ENCODE measurements around the gene MATN4. TPM values are rescaled to one million over a fixed set of nuclear protein-coding genes. Genes with fewer than 3 reads are reported as not detected.

MATN4 gene
- total and polyA plus RNA-seq, 2 of the 4 experiments (the other 2 are of a cell fraction), result 0.12 TPM; not detected in 1

DNA sequence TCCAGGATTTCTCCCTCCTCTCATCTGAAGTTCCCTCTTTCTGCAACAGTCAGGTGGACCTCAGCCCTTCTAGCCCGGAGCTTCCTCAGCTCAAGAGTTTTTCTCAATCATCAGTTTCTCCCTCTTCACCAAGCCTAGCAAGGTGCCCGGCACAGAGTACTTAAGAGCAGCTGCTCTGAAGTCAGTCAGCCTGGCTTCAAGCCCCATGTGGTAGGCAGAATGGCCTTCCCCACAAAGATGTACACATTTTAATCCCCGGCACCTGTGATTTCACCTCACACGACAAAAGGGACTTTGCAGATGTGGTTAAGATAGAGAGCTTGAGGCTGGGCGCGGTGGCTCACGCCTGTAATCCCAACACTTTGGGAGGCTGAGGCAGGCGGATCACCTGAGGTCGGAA lies 16.6 kb downstream of the MATN4 start:
- Histone ChIP-seq H3K9ac (ENCODE audit: low read depth, low read length) (no peak overlapping the region), H3K27ac (ENCODE audit: insufficient read depth, low read length) (no peak overlapping the region), H2AK9ac (replicated peaks; ENCODE audit: low read depth, low read length, poor library complexity) (no peak overlapping the region), H4K91ac (ENCODE audit: insufficient read depth, low read depth, low read length) (no peak overlapping the region), H3K14ac (replicated peaks; ENCODE audit: low read depth, low read length) (no peak overlapping the region), H3K4ac (ENCODE audit: low read depth, low read length) (no peak overlapping the region), H3K36me3 (ENCODE audit: control insufficient read depth, insufficient read depth, low read length) (no peaks in the 10 kb centered on the region), H2BK15ac (ENCODE audit: low read depth, low read length) (no peak overlapping the region), H3K27me3 (ENCODE audit: control insufficient read depth, insufficient read depth, low read length) (peaks cover 27% of the 10 kb centered on the region), H2AFZ (replicated peaks; ENCODE audit: low read length, poor library complexity) (no peak overlapping the region), H3K4me1 (ENCODE audit: control insufficient read depth, insufficient read depth, low read length) (no peaks in the 10 kb centered on the region), H3K9me1 (ENCODE audit: insufficient read depth, low read length) (no peaks in the 10 kb centered on the region), H2BK120ac (ENCODE audit: low read depth, low read length) (no peak overlapping the region), H3K4me3 (ENCODE audit: insufficient read depth, low read depth, low read length) (no peak overlapping the region), H2BK5ac (ENCODE audit: low read depth, low read length, poor library complexity, severe bottlenecking) (no peak overlapping the region), H3K79me1 (ENCODE audit: low read depth in 1 of 2, low read length in 2 of 2) (no peaks in the 10 kb centered on the region), H3K4me2 (ENCODE audit: low read depth, low read length) (no peak overlapping the region), H2BK20ac (ENCODE audit: low read depth, low read length) (no peak overlapping the region), H4K20me1 (ENCODE audit: insufficient read depth, low read length) (no peaks in the 10 kb centered on the region), H3K56ac (ENCODE audit: extremely low read depth, insufficient read depth, low read length) (no peak overlapping the region), H4K5ac (ENCODE audit: low read depth, low read length) (no peak overlapping the region), H3K9me3 (ENCODE audit: control insufficient read depth, insufficient read depth, low read length) (no peaks in the 10 kb centered on the region; the same call in 1 of the 2 replicates), H4K8ac (ENCODE audit: low read depth in 2 of 2, low read length in 2 of 2) (no peak overlapping the region), H3K23ac (ENCODE audit: low read depth, low read length) (no peak overlapping the region), H2AK5ac (ENCODE audit: low read depth, low read length) (no peak overlapping the region), H3K18ac (ENCODE audit: low read depth, low read length) (no peak overlapping the region)
- ChIA-PET CTCF (interaction anchor here (1.1 to 3.1 kb wide), 4 partner anchors 20 to 479 kb away, joined by 3 to 19 read pairs (median 7); no protein-coding TSS in a partner anchor), POLR2A (ENCODE audit: unreplicated experiment) (no interaction called here)
- no peak for DNase-seq
- WGBS, 2 experiments (ENCODE audit: extremely low coverage in 2 of 2, insufficient read length in 1 of 2), result no CpG with 5 or more reads among the region's 9 CpGs
- intact Hi-C loops (cut with micrococcal nuclease), result loop anchor here (1.0 to 5.0 kb wide), 3 partner anchors 195 to 544 kb away; partner anchors contain the start of gene KCNK15
- in situ Hi-C loops (cut with MboI; ENCODE audit: low sequenced_read_pairs), result loop anchor here (25.0 kb wide), 1 partner anchor 179 kb away; the partner anchor contains the start of genes KCNS1, WFDC12 and WFDC5
- dilution Hi-C loops (cut with HindIII; ENCODE audit: low sequenced_read_pairs, unreplicated experiment), result no loop called here
- no peak for TF ChIP-seq RAD21 (IDR thresholded peaks at IDR 0.05; ENCODE audit: low read length)
- TF ChIP-seq NFE2L2 (IDR thresholded peaks at IDR 0.05; ENCODE audit: low read depth, low read length), result no peak
- no peak for TF ChIP-seq MAZ (IDR thresholded peaks at IDR 0.05; ENCODE audit: borderline replicate concordance, low read depth, low read length)
- TF ChIP-seq, protein P1, sequence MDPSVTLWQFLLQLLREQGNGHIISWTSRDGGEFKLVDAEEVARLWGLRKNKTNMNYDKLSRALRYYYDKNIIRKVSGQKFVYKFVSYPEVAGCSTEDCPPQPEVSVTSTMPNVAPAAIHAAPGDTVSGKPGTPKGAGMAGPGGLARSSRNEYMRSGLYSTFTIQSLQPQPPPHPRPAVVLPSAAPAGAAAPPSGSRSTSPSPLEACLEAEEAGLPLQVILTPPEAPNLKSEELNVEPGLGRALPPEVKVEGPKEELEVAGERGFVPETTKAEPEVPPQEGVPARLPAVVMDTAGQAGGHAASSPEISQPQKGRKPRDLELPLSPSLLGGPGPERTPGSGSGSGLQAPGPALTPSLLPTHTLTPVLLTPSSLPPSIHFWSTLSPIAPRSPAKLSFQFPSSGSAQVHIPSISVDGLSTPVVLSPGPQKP (IDR thresholded peaks at IDR 0.05; ENCODE audit: borderline replicate concordance, low read depth, low read length), result no peak
- no peak for TF ChIP-seq BHLHE40 (IDR thresholded peaks at IDR 0.05; ENCODE audit: low read depth, low read length)
- no peak for TF ChIP-seq RFX5 (IDR thresholded peaks at IDR 0.05; ENCODE audit: low read depth, low read length)
- no peak for TF ChIP-seq RCOR1 (IDR thresholded peaks at IDR 0.05; ENCODE audit: insufficient replicate concordance, low read length)
- TF ChIP-seq CEBPB (IDR thresholded peaks at IDR 0.05; ENCODE audit: low read depth, low read length), result no peak
- no TSS peak for BruUV-seq (replicated peaks)
- ATAC-seq (ENCODE audit: low read depth), result no peak

Data from IMR-90 (cell line).